AG09309 (cell line): ENCODE measurements around the gene ACBD6.
A peak's percentile ranks its signal among the peaks of the same experiment; 100 is the strongest.
"Not testable (repeated sequence)": the region's sequence is repeated elsewhere in the genome, so short reads cannot be mapped to it uniquely, and the experiment has no call there.

ENCODE experiments used
- DNase-seq: peaks from one replicate; pipeline ENCODE4 v3.0.0-alpha.2; 2010; ENCODE audit warnings: low read depth
- H3K4me3 ChIP-seq: 2 replicates; pipeline ENCODE4 v1.5.1; 2011; ENCODE audit warnings: mild to moderate bottlenecking, low read depth, low read length, moderate library complexity; ENCODE audit not compliant: control insufficient read depth
- CTCF ChIP-seq: IDR thresholded peaks from 2 replicates; pipeline ENCODE4 v1.5.1; 2011; ENCODE audit warnings: mild to moderate bottlenecking, low read depth, low read length, inconsistent platforms; ENCODE audit not compliant: insufficient read depth, control insufficient read depth; ENCODE audit errors: missing control alignments

ACBD6 gene

GRCh38 chr1:180502361-180503279 lies at the start of gene ACBD6:
ACBD6 (minus strand) TSS chr1:180502577; CDS start chr1:180502266, 311 bp downstream.
- TF ChIP-seq CTCF: peak; percentile 8
- H3K4me3 ChIP-seq: peak within 1 kb of the TSS; percentile 95
- DNase-seq: peak; percentile 61

- no peak for DNase-seq
- no peak for TF ChIP-seq CTCF
Measured at GRCh38 chr1:180551997-180552396, 49.6 kb upstream of the ACBD6 start.

GRCh38 chr1:180550241-180550640 lies 47.9 kb upstream of the ACBD6 start:
- no peak overlapping the region for H3K4me3 ChIP-seq
- no peak for DNase-seq
- no peak for TF ChIP-seq CTCF

More at GRCh38 chr1:180551997-180552396, 49.6 kb upstream of the ACBD6 start:
- no peak overlapping the region for H3K4me3 ChIP-seq

- DNase-seq, H3K4me3 ChIP-seq: not testable (repeated sequence)
Measured at GRCh38 chr1:180549770-180550169, 47.4 kb upstream of the ACBD6 start.

- TF ChIP-seq CTCF: no peak
- DNase-seq: no peak
- H3K4me3 ChIP-seq: no peak overlapping the region
Measured at GRCh38 chr1:180548686-180549317, 46.4 kb upstream of the ACBD6 start.

GRCh38 chr1:180545991-180546390 lies 43.6 kb upstream of the ACBD6 start:
- no peak for TF ChIP-seq CTCF
- DNase-seq: no peak

GRCh38 chr1:180544050-180544449 lies 41.7 kb upstream of the ACBD6 start:
- TF ChIP-seq CTCF: no peak
- no peak overlapping the region for H3K4me3 ChIP-seq
- DNase-seq: no peak

More at GRCh38 chr1:180545991-180546390, 43.6 kb upstream of the ACBD6 start:
- H3K4me3 ChIP-seq: no peak overlapping the region
